Spleen (tissue), 11 donors: Measurements from ENCODE around the gene ZNF181. TPM values are rescaled to one million over a fixed set of nuclear protein-coding genes. Genes with fewer than 3 reads are reported as not detected.

Source experiments
- DNase-seq: peaks from one replicate; pipeline ENCODE4 v3.0.0-alpha.2; 2020
- H3K27ac ChIP-seq, 8 donors: fragments of 200-600 bp; sonication (generic) in 7 of 8; 1 replicate in 4 of 8; 2 replicates in 4 of 8; pipeline versions ENCODE4 v1.5.0 to v1.8.0; 2016 to 2021; ENCODE audit warnings: inconsistent platforms in 4 of 8, mild to moderate bottlenecking in 4 of 8, moderate library complexity in 1 of 8
- H3K27me3 ChIP-seq, 7 donors: fragments of 200-600 bp; sonication (generic) in 6 of 7; replicated peaks in 1 of 7; 1 replicate in 4 of 7; 2 replicates in 3 of 7; pipeline versions ENCODE4 v1.5.0 to v1.8.0; 2016 to 2021; ENCODE audit warnings: inconsistent platforms in 3 of 7, mild to moderate bottlenecking in 1 of 7
- H3K36me3 ChIP-seq, 6 donors: fragments of 200-600 bp; sonication (generic) in 5 of 6; 1 replicate in 4 of 6; 2 replicates in 2 of 6; pipeline versions ENCODE4 v1.5.0 to v1.8.0; 2016 to 2021; ENCODE audit warnings: inconsistent platforms in 2 of 6
- H3K4me1 ChIP-seq, 6 donors: fragments of 200-600 bp; sonication (generic) in 5 of 6; 1 replicate in 3 of 6; 2 replicates in 3 of 6; pipeline versions ENCODE4 v1.5.0 to v1.8.0; 2016 to 2021; ENCODE audit warnings: inconsistent platforms in 3 of 6
- H3K4me3 ChIP-seq, 8 donors: fragments of 200-600 bp; sonication (generic) in 7 of 8; 1 replicate in 4 of 8; 2 replicates in 4 of 8; pipeline versions ENCODE4 v1.5.0 to v1.8.0; 2016 to 2021; ENCODE audit warnings: inconsistent platforms in 4 of 8, mild to moderate bottlenecking in 4 of 8, moderate library complexity in 2 of 8
- H3K9me3 ChIP-seq, 8 donors: fragments of 200-600 bp; sonication (generic) in 7 of 8; 1 replicate in 4 of 8; 2 replicates in 4 of 8; pipeline versions ENCODE4 v1.5.0 to v1.8.0; 2016 to 2021; ENCODE audit warnings: inconsistent platforms in 4 of 8
- CTCF ChIP-seq, 11 experiments: fragments of 200-600 bp in 7 of 11; fragments of 450-650 bp in 4 of 11; sonication (generic) in 4 of 11; IDR thresholded peaks in 8 of 11; conservative IDR thresholded peaks in 3 of 11; 1 replicate in 7 of 11; 2 replicates in 4 of 11; pipeline versions ENCODE4 v1.4.0 to v1.8.0; 2016 to 2021; ENCODE audit warnings: antibody characterized with exemption in 11 of 11, inconsistent platforms in 4 of 11, mild to moderate bottlenecking in 1 of 11
- POLR2A ChIP-seq, 3 donors: fragments of 450-650 bp; IDR thresholded peaks; one replicate each; pipeline ENCODE4 v1.5.1; 2017; ENCODE audit warnings: antibody characterized with exemption in 3 of 3, mild to moderate bottlenecking in 1 of 3
- POLR2AphosphoS5 ChIP-seq, 3 donors: sonication (generic); formaldehyde crosslinking; IDR thresholded peaks; one replicate each; pipeline ENCODE4 v1.5.1; 2017; ENCODE audit warnings: antibody characterized with exemption in 3 of 3
- WGBS, 5 donors: extraction: QIAGEN DNeasy Blood & Tissue Kit in 3 of 5; methylation state at CpG; one replicate each; pipeline versions ENCODE4 v1.1.5 to v1.1.7; 2013 to 2018; 5-methylcytosine and 5-hydroxymethylcytosine counted together
- intact Hi-C: fragments of 100-400 bp; cut with DNase I; formaldehyde crosslinking; loops from one replicate; pipeline ENCODE4 v1.15.0; 2023; ENCODE audit warnings: low total_unique reads
- polyA plus RNA-seq, 3 donors: library from polyadenylated mRNA; stranded (reverse); fragments of 200-250 nt; gene quantifications; one replicate each; pipeline ENCODE4 v1.2.1, GENCODE V29; 2013
- total RNA-seq, 7 donors: library from RNA; depleted of rRNA in 3 of 7; stranded (reverse); fragments of >200 nt in 3 of 7; fragmentation: NEBNext Ultra II Directional in 4 of 7; extraction: Animal tissue kit (Norgen Biotek cat#: 25700) in 4 of 7; gene quantifications; one replicate each; pipeline versions ENCODE4 v1.1.0 to v1.2.1, GENCODE V29; 2016 to 2021
- donor health status: healthy with polysubstance abuse.
- donor health status: DM: no; HTN: no; CAD: no; lungs with moderate emphysema.
- donor health status: DM: no; HTN: no; CAD: no.
- donor health status: Bipolar disorder and iron deficiency.
- donor health status: healthy.
- donor health status: DM: no; HTN: no; CAD: no.
- donor health status: DM: yes; HTN: yes; CAD: no.

ZNF181 gene
- total and polyA plus RNA-seq, 10 donors, result 6.8 to 36.5 (median 12.7) TPM

GRCh38 chr19:34688592-34688991 is 45.5 kb upstream of the ZNF181 start:
- DNase-seq, result no peak
- no peak overlapping the region for H3K27ac ChIP-seq
- H3K4me1 ChIP-seq, result no peaks in the 10 kb centered on the region
- no peak overlapping the region for H3K4me3 ChIP-seq
- no peaks in the 10 kb centered on the region for H3K27me3 ChIP-seq
- H3K36me3 ChIP-seq, result peaks cover 6 to 16% (median 14%) of the 10 kb centered on the region in 6 donors
- no peak for TF ChIP-seq POLR2A (IDR thresholded peaks at IDR 0.05)
- TF ChIP-seq CTCF (IDR thresholded peaks at IDR 0.05 in 8 of 11, conservative IDR thresholded peaks at IDR 0.05 in 3 of 11), result no peak
- TF ChIP-seq POLR2AphosphoS5 (IDR thresholded peaks at IDR 0.05), result no peak
- H3K9me3 ChIP-seq, result peaks cover 8 to 78% (median 54%) of the 10 kb centered on the region in 8 donors
- intact Hi-C loops, result no loop called here
- WGBS, 5 donors, result 73 to 96% (median 84%) methylated on average over 1 of the region's 1 CpG

- no peak for TF ChIP-seq POLR2A (IDR thresholded peaks at IDR 0.05)
- TF ChIP-seq CTCF (IDR thresholded peaks at IDR 0.05 in 8 of 11, conservative IDR thresholded peaks at IDR 0.05 in 3 of 11), result no peak
- TF ChIP-seq POLR2AphosphoS5 (IDR thresholded peaks at IDR 0.05), result no peak
- Histone ChIP-seq H3K27me3 (no peaks in the 10 kb centered on the region), H3K36me3 (no peaks in the 10 kb centered on the region), H3K27ac (no peak overlapping the region), H3K4me3 (no peak overlapping the region), H3K4me1 (no peaks in the 10 kb centered on the region), H3K9me3 (peaks cover 3 to 62% (median 36%) of the 10 kb centered on the region in 8 donors)
- no peak for DNase-seq
- 82 to 90% (median 87%) methylated on average over 3 of the region's 3 CpGs for WGBS, 5 donors
- intact Hi-C loops, result no loop called here
These were observed 43.7 kb upstream of the ZNF181 start for GRCh38 chr19:34690372-34690771.

- intact Hi-C loops, result no loop called here
- WGBS, 5 donors, result 23 to 33% (median 33%) methylated on average over 2 of the region's 2 CpGs
- Histone ChIP-seq H3K4me1 (no peaks in the 10 kb centered on the region), H3K36me3 (no peaks in the 10 kb centered on the region), H3K9me3 (peaks cover 0 to 42% (median 15%) of the 10 kb centered on the region in 8 donors), H3K27me3 (peaks cover 0 to 4% (median 0%) of the 10 kb centered on the region in 7 donors), H3K27ac (no peak overlapping the region), H3K4me3 (no peak overlapping the region)
- TF ChIP-seq POLR2A (IDR thresholded peaks at IDR 0.05), result no peak
- no peak for TF ChIP-seq POLR2AphosphoS5 (IDR thresholded peaks at IDR 0.05)
- no peak for TF ChIP-seq CTCF (IDR thresholded peaks at IDR 0.05 in 8 of 11, conservative IDR thresholded peaks at IDR 0.05 in 3 of 11)
- DNase-seq, result no peak
These were observed 41.5 kb upstream of the ZNF181 start for GRCh38 chr19:34692549-34692948.

- Histone ChIP-seq H3K36me3 (no peaks in the 10 kb centered on the region), H3K27ac (no peak overlapping the region), H3K4me3 (no peak overlapping the region), H3K9me3 (peaks cover 0 to 22% (median 18%) of the 10 kb centered on the region in 8 donors), H3K27me3 (peaks cover 0 to 14% (median 0%) of the 10 kb centered on the region in 7 donors), H3K4me1 (peaks cover 0 to 2% (median 0%) of the 10 kb centered on the region in 6 donors)
- no peak for TF ChIP-seq POLR2A (IDR thresholded peaks at IDR 0.05)
- no peak for TF ChIP-seq POLR2AphosphoS5 (IDR thresholded peaks at IDR 0.05)
- no peak for TF ChIP-seq CTCF (IDR thresholded peaks at IDR 0.05 in 8 of 11, conservative IDR thresholded peaks at IDR 0.05 in 3 of 11)
- intact Hi-C loops, result no loop called here
- 63 to 84% (median 73%) methylated on average over 2 of the region's 2 CpGs for WGBS, 5 donors
- DNase-seq, result no peak
These were observed 26.4 kb upstream of the ZNF181 start for GRCh38 chr19:34707661-34708060.
